Fibroblast of pulmonary artery (primary cell): ENCODE data around the gene PAM16.

Experiments used
- DNase-seq: peaks from one replicate; pipeline ENCODE4 v3.0.0-alpha.2; 2010; ENCODE audit warnings: low read depth
- H3K4me3 ChIP-seq: replicated peaks from 2 replicates; pipeline ENCODE4 v1.5.1; 2011; ENCODE audit warnings: low read depth, mild to moderate bottlenecking, control low read depth, low read length, moderate library complexity
- CTCF ChIP-seq: IDR thresholded peaks from 2 replicates; pipeline ENCODE4 v1.5.1; 2011; ENCODE audit warnings: mild to moderate bottlenecking, control low read depth, low read length, inconsistent platforms; ENCODE audit errors: missing control alignments

Gene PAM16

GRCh38 chr16:4369007-4369733 is 18.0 kb upstream of the PAM16 start:
- no peak for DNase-seq
- TF ChIP-seq CTCF: no peak
- no peak overlapping the region for H3K4me3 ChIP-seq

GRCh38 chr16:4367393-4367856 is 16.3 kb upstream of the PAM16 start:
- no peak for TF ChIP-seq CTCF
- DNase-seq: no peak

GRCh38 chr16:4366016-4366415 is 14.9 kb upstream of the PAM16 start:
- H3K4me3 ChIP-seq: no peak overlapping the region
- no peak for DNase-seq
- TF ChIP-seq CTCF: no peak

More at GRCh38 chr16:4367393-4367856, 16.3 kb upstream of the PAM16 start:
- H3K4me3 ChIP-seq: no peak overlapping the region

- H3K4me3 ChIP-seq: no peak overlapping the region
- TF ChIP-seq CTCF: no peak
- DNase-seq: no peak
These were observed 14.5 kb upstream of the PAM16 start for GRCh38 chr16:4365615-4366014.

- no peak overlapping the region for H3K4me3 ChIP-seq
- TF ChIP-seq CTCF: no peak
- DNase-seq: no peak
These were observed 13.9 kb upstream of the PAM16 start for GRCh38 chr16:4365014-4365406.

- no peak for TF ChIP-seq CTCF
- H3K4me3 ChIP-seq: no peak overlapping the region
- no peak for DNase-seq
These were observed 13.3 kb upstream of the PAM16 start for GRCh38 chr16:4364196-4365013.
